ENCODE data around the gene CARD10.

DNA sequence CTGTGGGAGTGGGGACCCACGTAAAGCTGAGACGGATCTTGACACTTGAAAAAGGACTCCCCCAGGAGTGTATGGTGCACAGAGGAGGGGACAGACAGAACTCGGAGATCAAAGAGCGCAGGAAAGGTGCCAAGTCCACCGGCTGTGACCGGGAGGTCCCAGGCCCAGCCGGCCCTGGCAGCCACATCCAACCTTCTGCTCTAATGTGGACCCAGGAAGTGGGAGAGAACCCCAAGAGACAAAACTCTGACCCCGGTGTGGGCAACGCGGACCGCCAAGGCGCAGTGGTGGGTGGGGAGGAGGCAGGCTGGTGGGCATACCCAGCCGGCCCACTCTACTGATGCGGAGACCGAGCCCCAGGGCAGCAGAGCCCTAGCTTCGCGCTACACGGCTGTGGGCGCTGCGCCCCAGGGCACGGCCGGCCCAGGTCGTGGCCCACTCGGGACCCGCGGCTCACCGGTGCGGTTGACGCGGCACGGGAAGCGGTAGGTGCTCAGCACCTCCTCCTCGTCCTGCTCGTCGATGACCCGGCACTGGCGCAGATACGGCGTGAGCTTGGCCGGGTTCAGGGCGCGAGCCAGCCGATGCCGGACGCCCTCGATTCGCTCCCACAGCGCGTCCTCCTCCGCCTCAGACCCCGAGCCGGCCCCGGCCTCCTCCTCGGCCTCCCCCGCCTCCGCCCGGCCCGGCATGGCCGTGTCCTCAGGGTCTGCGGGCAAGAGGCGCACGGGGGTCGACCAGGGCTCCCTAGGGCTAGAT is 527 bp downstream of the CARD10 start:
- TF ChIP-seq CTCF (IDR thresholded peaks at IDR 0.05) (no peak), POLR2A (IDR thresholded peaks at IDR 0.05) (peak in 1 of 3 donors; percentile 23)

All from body of pancreas (tissue), 4 donors.